Cardiac septum (tissue), 1 donor: Measurements from ENCODE around the gene MUC16. TPM values are rescaled to one million over a fixed set of nuclear protein-coding genes. Genes with fewer than 3 reads are reported as not detected.

Experiments
- DNase-seq: peaks from one replicate; pipeline ENCODE4 v3.0.0-alpha.2; 2020; ENCODE audit warnings: low spot score
- intact Hi-C: fragments of 100-400 bp; cut with DNase I; formaldehyde crosslinking; loops from one replicate; pipeline ENCODE4 v1.14.0; 2022
- total RNA-seq: library from RNA; stranded (reverse); fragmentation: NEBNext Ultra II Directional; extraction: Animal tissue kit (Norgen Biotek cat#: 25700); gene quantifications from one replicate; pipeline ENCODE4 v1.2.1, GENCODE V29; 2021
- donor health status: DM: no; HTN: no; CAD: no.

Gene MUC16
- total RNA-seq, 1 donor from 2014 or later, result 0.03 TPM

DNA sequence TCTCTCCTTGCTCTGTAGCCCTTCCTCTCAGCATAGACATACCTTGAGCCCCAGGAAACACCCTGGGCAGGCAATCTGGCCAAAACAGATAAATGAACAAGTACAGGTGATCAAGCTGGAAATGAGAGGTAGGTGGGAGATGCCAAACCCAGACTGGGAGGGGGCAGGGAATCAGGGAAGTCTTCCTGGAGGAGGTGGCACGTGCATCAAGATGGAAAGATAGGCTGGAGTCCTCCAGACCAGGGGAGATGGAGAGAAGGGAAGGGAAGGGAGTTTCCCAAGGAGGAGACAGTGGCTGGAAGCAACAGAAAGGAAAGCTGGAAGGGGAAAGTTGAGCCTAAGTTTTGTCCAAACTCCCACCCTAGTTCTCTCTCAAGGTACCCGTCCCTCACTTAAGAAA is 1.7 kb upstream of the MUC16 start:
- DNase-seq, result no peak
- intact Hi-C loops, result no loop called here

DNA sequence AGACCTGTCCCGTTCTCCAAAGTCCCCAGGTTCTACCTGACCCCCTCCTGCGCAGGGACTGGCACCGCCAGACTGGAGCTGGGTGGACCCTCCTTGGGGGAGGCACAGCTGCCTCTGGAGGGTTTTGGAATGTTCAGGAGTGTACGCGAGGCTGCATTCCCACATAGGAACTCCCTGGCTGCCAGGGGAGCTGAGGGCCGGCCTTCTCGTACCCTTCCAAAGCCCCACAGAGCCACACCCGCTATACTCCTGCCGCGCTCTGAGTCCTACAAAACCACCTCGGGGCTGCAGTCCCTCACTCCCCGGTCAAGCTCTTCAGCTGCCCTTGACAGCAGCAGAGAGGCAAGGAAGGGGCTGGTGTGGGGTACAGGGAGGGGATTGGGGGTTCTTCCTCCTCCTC is 484 bp upstream of the MUC16 start:
- intact Hi-C loops, result no loop called here
- no peak for DNase-seq

- intact Hi-C loops, result no loop called here
- no peak for DNase-seq
These were observed 778 bp downstream of the MUC16 start for GRCh38 chr19:9009431-9009830.

DNA sequence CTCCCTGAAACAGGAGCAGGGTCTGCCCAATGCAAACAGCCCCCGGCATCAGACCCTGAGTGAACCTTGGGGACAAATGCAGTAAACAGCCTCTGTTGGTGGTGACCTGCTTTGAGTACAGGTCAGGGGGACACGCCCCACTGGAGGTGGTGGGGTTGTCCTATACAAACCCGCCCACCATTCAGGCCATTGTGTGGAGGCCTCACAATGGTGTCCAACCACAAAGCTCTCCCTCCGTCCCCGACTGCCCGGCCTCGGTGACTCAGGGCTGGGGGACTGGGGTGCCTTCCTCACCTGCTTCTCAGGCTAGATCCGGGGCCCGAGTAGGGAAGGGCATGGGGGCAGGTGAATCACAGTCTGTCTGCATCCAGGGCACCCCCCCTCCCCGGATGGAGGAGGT is 1.5 kb downstream of the MUC16 start:
- no peak for DNase-seq
- intact Hi-C loops, result no loop called here

DNA sequence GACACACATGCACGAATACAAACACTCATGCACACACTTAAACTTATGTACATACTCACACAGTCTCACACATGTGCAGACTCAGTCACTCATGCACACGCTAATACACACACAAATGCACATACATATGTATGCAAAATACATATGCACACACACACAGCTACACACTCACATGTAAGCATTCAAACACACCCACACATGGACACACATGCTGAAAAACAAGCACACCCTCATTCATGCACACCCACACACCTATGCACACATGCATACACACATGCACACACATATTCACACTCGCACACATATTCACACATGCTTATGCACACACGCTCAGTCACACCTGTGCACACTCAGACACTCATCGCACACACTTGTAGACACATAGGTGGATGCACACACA is 9.3 kb downstream of the MUC16 start:
- DNase-seq, result no peak
- intact Hi-C loops, result no loop called here

DNA sequence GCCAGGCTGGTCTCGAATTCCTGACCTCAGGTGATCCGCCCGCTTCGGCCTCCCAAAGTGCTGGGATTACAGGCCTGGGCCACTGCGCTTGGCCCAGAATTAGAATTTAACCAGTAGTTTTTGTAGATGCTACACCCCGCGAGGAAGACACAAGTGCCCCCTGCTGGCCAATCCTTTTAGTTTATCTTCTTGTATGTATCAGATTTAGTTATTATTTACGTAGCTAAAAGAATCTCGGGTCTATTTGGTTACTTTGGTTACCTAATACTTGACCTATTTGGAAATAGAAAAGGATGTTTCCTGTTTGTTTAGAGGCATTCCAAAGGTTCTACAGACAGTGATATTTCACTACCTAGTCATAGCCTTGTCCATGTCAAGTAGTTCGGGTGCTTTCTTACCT is 22.0 kb downstream of the MUC16 start:
- DNase-seq, result no peak
- intact Hi-C loops, result no loop called here

DNA sequence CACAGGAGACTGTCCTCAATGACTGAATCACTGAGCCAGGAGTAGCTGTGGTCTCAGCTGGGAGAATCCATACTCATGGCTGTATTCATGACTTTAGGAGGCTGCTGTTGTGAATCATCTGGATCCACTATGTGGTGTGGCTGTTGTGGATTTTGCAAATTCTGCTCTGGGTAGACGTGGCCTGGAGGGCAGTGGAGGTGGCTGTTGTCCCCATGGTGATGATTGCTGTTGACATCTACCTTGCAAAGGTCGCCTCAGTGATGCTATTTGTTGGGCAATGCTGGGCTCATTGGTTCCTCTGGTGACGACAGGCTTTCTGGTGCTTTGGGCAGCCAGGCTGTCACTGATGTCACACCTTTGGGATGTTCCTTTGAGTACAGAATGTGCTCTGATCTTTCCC is 23.9 kb downstream of the MUC16 start:
- no peak for DNase-seq
- intact Hi-C loops, result no loop called here

DNA sequence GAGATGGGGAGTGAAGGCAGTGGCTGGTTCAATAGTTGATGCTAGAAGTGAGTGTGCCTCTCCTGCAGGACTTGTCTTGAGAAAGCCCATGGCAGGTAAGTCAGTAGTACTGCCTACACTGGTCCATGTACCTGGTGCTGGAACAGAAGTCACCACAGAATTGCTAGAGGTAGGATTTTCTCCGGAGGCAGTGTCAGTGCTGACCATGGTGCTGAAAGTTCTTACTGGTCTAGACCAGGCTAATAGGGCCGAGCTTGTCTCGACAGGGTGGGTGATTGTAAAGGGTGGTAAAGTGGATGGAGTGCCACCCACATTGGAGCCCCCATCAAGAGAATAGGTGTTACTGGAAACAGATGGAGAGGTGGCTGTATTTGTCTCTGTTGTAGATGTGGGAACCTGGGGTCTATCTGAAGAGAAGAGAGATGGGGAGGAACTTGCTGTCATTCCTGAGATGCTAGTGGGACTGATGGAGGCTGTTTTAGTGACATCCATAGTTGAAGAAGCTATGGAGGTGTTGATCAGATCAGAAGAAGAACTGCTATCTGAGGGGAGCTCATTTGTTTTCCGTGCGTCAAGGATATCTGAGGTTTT is 36.6 kb downstream of the MUC16 start:
- DNase-seq, result no peak
- intact Hi-C loops, result no loop called here

DNA sequence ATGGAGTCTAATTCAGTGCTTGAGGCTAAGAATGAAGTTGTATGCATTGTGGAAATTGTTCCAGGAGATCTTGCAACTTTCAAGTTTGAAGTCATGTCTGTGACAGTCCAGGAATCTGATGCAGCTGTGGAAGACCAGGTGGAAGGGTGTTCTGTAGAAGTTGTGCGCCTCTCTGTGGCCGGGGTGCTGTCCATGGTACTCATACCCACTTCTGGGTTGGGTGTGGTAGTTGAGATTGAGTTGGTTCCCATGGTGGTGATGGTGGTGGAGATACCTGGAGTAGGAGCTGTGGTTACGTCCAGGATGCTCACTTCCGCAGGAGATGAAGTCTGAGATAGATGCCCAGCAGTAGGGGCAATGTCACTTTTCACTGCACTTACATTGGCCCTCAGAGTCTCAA is 44.3 kb downstream of the MUC16 start:
- DNase-seq, result no peak
- intact Hi-C loops, result no loop called here

Other genes with a start within 250 kb of the MUC16 start
- 11.7 TPM for gene ZNF558, start 178.1 kb downstream of the MUC16 start, total RNA-seq
- gene MBD3L1, start 178.0 kb downstream of the MUC16 start, total RNA-seq, result not detected
- not detected for gene OR1M1, start 76.7 kb upstream of the MUC16 start, total RNA-seq
- not detected for gene OR7G2, start 97.1 kb upstream of the MUC16 start, total RNA-seq
- not detected for gene OR7G1, start 105.4 kb upstream of the MUC16 start, total RNA-seq
- gene OR7G3, start 116.5 kb upstream of the MUC16 start, total RNA-seq, result not detected
- 13.8 TPM for gene ZNF317, start 130.0 kb upstream of the MUC16 start, total RNA-seq
- gene OR7D2, start 168.6 kb upstream of the MUC16 start, total RNA-seq, result not detected
- gene OR7D4, start 209.2 kb upstream of the MUC16 start, total RNA-seq, result not detected
- not detected for gene OR7E24, start 240.5 kb upstream of the MUC16 start, total RNA-seq